IMR-90 (cell line): Measurements from ENCODE around the gene TARDBP.

Source experiments
- CEBPB ChIP-seq: IDR thresholded peaks from 2 replicates; pipeline ENCODE4 v1.6.1; 2012; ENCODE audit warnings: low read depth, low read length, improper control_type of control experiment
- FOS ChIP-seq: fragments of 150-350 bp; IDR thresholded peaks from 2 replicates; pipeline ENCODE4 v1.6.1; 2016; ENCODE audit warnings: low read depth, low read length
- MAFK ChIP-seq: IDR thresholded peaks from 2 replicates; pipeline ENCODE4 v1.6.1; 2012; ENCODE audit warnings: low read depth, low read length, improper control_type of control experiment
- MAZ ChIP-seq: IDR thresholded peaks from 2 replicates; pipeline ENCODE4 v1.6.1; 2012; ENCODE audit warnings: low read depth, mild to moderate bottlenecking, low read length, improper control_type of control experiment, moderate library complexity, borderline replicate concordance
- POLR2A ChIP-seq: IDR thresholded peaks from 2 replicates; pipeline ENCODE4 v1.6.1; 2012; ENCODE audit warnings: mild to moderate bottlenecking, low read depth, low read length
- RAD21 ChIP-seq: IDR thresholded peaks from 2 replicates; pipeline ENCODE4 v1.6.1; 2012; ENCODE audit warnings: low read length, improper control_type of control experiment
- RFX5 ChIP-seq: IDR thresholded peaks from 2 replicates; pipeline ENCODE4 v1.8.0; 2012; ENCODE audit warnings: low read depth, mild to moderate bottlenecking, low read length, moderate library complexity
- TF ChIP-seq, protein P1 (sequence below): conservative IDR thresholded peaks from 2 replicates; pipeline ENCODE4 v1.5.1; 2012; ENCODE audit warnings: mild to moderate bottlenecking, low read depth, low read length, improper control_type of control experiment
- TF ChIP-seq, protein P2 (sequence below): fragments of 150-350 bp; IDR thresholded peaks from 2 replicates; pipeline ENCODE4 v1.6.1; 2016; ENCODE audit warnings: low read depth, mild to moderate bottlenecking, low read length, moderate library complexity, borderline replicate concordance

DNA sequence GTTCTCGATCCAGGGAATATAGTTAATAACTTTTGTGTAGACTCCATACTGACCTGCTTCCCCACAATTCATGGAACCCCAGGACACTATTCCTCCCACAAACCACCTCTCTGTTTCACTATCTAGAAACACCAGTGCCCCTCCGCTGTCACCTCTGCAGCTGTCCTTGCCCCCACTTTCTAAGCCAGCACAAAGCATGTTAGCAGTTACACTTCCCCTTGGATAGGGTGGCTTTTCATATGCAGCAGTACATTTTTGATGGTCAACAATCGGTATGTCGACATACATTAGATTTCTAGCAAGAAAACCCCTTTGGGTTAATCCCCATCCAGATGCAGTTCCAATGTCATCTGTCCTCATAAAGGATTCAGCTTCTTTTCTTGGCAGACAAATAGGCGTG lies 14.4 kb downstream of the TARDBP start:
- TF ChIP-seq FOS, result no peak
- TF ChIP-seq, protein P1, sequence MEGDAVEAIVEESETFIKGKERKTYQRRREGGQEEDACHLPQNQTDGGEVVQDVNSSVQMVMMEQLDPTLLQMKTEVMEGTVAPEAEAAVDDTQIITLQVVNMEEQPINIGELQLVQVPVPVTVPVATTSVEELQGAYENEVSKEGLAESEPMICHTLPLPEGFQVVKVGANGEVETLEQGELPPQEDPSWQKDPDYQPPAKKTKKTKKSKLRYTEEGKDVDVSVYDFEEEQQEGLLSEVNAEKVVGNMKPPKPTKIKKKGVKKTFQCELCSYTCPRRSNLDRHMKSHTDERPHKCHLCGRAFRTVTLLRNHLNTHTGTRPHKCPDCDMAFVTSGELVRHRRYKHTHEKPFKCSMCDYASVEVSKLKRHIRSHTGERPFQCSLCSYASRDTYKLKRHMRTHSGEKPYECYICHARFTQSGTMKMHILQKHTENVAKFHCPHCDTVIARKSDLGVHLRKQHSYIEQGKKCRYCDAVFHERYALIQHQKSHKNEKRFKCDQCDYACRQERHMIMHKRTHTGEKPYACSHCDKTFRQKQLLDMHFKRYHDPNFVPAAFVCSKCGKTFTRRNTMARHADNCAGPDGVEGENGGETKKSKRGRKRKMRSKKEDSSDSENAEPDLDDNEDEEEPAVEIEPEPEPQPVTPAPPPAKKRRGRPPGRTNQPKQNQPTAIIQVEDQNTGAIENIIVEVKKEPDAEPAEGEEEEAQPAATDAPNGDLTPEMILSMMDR, result no peak
- TF ChIP-seq, protein P2, sequence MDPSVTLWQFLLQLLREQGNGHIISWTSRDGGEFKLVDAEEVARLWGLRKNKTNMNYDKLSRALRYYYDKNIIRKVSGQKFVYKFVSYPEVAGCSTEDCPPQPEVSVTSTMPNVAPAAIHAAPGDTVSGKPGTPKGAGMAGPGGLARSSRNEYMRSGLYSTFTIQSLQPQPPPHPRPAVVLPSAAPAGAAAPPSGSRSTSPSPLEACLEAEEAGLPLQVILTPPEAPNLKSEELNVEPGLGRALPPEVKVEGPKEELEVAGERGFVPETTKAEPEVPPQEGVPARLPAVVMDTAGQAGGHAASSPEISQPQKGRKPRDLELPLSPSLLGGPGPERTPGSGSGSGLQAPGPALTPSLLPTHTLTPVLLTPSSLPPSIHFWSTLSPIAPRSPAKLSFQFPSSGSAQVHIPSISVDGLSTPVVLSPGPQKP, result no peak
- no peak for TF ChIP-seq RFX5
- TF ChIP-seq POLR2A, result no peak
- TF ChIP-seq MAFK, result no peak
- no peak for TF ChIP-seq RAD21
- no peak for TF ChIP-seq CEBPB
- no peak for TF ChIP-seq MAZ
